GM18526 (cell line): ENCODE data around the gene KLRD1.

ENCODE experiments used
- POLR2A ChIP-seq: IDR thresholded peaks from 3 replicates; pipeline ENCODE4 v1.6.1; 2011; ENCODE audit not compliant: insufficient read length; ENCODE audit errors: extremely low read depth

KLRD1 gene, protein sequence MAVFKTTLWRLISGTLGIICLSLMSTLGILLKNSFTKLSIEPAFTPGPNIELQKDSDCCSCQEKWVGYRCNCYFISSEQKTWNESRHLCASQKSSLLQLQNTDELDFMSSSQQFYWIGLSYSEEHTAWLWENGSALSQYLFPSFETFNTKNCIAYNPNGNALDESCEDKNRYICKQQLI

DNA sequence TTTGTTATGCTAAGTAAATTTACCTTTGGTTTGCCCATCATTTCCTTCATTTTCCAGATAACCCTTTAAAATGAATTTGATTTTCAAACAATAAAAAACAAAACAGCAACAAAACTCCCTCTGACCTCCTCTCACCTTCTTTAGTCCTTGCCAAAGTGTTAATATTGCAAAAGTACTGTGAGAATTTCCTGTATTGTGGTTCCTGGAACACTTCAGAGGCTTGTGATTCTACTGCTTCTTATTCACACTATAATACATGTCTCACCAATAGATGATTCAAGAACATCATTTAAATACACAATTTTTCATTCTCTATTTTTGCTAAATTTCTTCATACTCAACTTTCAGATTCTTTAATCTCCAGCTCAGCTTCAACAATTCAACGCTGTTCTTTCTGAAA lies at the start of gene KLRD1:
Gene KLRD1 (plus strand): TSS at position 241 of the 400 bp plus-strand sequence. CDS start 208 bp downstream, outside the sequence.
- TF ChIP-seq POLR2A, result no peak

DNA sequence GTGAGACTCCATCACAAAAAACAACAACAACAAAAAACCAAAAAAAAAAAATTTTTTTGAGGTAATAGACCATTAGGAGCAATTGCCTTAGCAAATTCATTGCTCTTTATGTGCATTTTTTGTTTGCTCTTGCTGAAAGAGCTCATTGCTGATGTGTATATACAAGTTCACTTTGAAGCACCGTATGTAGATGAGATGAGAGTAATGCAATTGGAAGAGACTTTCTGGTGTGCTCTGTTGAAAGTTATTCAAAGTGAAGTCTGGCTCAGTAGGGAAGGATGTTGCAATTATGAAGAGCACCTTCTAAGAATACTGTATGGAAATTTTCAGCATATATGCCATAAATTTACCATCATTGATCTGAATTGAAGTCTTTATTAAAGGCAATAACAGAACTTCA lies 46.7 kb upstream of the KLRD1 start:
- TF ChIP-seq POLR2A, result no peak

DNA sequence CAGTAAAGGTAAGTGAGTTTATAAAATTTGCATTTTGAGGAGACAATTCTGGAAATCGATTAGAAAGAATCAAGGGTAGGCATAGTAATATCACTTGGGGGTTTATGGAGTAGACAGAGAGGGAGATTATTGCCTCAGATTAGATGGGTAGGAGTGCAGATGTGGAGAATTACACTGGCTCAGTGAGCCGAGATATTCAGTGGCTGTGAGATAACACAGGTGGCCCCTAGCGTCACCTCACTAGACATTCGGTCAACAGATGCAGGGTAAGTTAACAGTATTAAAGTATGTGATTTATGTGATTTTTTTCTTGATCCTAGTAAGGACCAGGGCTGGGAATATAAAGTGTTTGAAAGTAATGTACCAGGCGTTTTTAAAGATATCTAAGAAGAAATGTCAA lies 39.6 kb upstream of the KLRD1 start:
- TF ChIP-seq POLR2A, result no peak

DNA sequence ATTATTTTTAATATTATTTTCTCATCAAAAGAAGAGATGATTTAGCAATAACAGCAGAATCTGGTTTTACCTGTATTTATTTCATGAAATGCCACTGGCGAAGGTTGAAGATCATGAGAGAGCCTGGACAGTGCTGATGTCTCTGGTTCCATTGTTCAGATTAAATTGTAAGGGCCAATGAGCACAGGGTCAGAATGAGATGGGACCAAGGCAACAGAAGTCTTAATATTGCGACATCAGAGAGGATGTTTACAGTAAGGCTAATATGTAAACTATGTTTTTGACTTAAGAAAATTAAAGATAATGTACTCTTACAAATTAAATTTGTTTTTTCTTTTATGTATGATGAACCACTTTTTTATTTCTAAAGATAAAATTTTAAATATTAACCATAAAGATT lies 35.2 kb upstream of the KLRD1 start:
- TF ChIP-seq POLR2A, result no peak

DNA sequence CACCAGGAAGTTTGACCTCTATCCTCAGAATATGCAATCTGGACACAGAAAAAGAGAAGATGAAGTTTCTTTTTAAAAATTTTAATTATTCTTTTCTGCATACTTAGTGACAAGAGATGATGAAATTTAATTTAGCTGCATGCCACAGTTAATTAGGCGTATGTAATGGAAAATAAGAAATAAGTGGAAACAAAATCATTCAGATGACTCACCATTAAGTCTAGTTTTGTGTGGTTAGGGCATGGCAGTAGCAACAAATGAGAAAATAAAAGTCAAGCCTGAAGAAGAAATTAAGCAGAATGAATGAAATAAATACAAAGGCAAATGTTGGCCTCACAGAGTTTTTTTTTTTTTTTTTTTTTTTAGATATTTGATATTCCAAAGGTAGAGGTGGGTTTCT lies 30.9 kb upstream of the KLRD1 start:
- TF ChIP-seq POLR2A, result no peak

DNA sequence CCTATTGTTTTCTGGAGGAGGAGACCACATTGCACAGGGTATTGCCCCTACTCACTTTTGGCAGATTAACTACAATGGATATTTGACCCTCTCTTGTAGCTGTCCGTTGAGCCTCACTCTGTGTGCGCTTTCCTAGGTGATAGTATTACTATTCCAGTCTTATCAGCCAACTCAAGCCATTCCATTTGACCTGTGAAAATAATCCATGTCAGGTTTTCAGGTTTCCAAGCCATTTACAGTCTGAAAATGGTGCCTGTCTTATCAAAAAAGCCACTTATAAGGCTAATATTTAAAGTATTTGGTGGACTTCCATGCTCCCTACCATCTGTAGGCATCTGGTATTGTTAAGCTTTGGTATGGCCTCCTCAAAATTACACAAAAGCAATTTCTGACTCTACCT lies 29.6 kb upstream of the KLRD1 start:
- TF ChIP-seq POLR2A, result no peak

DNA sequence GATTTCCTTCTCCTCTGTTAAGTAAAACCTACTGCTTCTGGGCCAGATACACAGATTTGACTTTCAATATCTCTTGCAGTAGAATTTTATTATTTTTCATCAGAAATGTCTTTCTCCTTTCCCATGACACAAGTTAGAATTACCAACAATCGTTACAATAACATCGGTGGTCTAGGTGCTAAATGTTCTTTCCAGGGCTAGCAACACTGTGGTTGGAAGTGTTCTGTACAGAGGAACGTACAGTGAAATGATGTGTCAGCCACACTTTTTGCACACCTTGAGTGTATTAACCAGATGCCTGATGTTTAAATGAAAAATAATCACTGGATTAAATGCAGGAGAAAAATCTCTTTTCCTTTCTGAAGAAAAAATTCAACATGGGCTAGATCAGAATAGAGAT lies 27.7 kb upstream of the KLRD1 start:
- TF ChIP-seq POLR2A, result no peak

DNA sequence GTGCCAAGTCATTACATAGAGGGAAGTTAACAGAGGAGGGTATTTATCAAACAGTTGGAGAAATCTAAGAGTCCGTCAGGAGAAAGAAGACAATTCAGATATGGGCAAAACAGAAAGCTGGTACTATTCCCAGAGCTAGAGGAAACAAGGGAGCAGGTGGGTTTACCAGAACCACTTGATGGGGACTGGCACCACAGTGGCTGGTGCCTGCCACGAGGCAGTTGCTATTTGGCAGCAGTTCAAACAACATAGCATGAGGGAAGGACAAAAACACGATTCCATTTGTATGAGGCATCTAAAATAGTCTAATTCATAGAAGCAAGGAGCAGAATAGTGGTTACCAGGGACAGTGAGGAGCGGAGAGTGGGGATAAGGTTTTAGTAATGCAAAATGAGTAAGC lies 24.6 kb upstream of the KLRD1 start:
- no peak for TF ChIP-seq POLR2A

DNA sequence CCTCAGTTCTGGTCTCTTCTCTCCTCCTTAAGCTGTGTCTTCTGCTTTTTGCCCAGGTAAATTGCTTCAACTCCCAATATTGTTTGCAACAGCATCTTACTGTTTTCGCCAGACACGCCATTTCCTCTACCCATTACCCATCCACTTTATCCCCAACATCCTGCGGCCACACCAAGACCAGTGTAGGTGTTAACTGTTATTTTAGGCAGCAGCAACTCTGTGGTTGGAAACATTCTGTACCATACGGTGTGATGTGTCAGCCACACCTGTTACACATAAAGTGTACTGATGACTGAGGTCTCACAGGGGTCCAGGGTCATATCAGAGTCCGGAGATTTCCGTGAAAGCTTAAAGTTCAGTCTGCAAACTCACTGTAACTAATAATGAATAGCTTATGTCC lies 21.8 kb upstream of the KLRD1 start:
- TF ChIP-seq POLR2A, result no peak

DNA sequence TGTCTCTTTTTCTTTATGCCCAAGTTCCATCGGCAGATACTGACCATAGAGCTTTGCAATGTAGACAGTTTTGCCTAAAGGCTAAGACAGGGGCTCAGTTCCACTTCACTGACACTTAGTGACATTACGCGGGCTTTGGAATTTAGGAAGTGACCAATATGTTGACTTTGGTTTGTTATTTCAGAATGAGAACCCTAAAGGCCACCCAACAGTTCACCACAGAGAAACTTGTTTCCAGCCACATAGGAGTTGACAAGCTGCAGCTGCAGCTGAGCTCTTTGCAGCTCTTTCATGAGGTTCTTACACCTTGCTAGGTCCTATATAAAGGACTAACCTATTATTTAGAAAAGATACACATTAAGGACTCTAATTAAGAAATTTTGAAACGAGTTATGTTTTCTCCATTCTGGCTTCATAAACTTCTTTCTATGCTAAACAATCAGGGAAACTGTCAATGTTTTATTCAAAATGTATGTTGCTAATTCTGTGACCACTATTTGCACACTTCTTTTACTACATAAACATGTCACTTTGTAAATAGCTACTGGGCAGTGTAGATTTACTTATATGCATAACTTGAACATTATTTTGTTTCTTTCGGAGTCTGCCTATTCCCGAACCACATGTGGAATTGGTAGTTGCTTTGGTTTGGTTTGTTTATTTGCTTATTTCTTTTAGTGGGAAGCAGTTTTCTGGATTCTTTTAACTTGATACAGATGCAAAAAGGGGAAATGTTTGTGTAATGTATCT lies 18.5 kb upstream of the KLRD1 start:
- TF ChIP-seq POLR2A, result no peak

DNA sequence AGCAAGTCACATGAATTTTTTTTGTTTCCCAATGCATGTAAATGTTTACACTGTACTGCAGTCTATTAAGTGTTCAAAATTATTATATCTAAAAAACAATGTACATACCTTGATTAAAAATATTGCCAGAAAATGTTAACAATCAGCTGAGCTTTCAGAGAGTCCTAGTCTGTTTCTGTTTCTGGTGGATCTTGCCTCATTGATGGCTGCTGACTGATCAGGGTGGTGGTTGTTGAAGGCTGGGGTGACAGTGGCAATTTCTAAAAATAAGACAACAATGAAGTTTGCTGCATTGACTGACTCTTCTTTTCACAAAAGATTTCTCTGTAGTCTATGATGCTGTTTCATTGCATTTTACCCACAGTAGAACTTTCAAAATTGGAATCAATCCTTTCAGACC lies 16.6 kb upstream of the KLRD1 start:
- TF ChIP-seq POLR2A, result no peak

DNA sequence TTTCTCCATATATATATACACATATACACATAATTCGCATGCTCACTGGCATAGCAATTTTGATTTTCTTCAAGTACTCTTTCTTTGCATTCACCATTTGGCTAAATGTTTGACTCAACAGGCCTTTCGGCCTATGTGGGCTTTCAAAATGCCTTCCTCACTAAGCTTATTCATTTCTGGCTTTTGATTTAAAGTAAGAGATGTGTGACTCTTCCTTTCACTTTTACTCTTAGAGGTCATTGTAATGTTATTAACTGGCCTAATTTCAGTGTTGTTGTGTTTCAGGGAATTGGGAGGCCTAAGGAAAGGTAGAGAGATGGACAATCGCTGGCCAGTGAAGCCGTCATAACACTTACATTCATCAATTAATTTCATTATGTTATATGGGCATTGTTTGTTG lies 14.5 kb upstream of the KLRD1 start:
- no peak for TF ChIP-seq POLR2A

DNA sequence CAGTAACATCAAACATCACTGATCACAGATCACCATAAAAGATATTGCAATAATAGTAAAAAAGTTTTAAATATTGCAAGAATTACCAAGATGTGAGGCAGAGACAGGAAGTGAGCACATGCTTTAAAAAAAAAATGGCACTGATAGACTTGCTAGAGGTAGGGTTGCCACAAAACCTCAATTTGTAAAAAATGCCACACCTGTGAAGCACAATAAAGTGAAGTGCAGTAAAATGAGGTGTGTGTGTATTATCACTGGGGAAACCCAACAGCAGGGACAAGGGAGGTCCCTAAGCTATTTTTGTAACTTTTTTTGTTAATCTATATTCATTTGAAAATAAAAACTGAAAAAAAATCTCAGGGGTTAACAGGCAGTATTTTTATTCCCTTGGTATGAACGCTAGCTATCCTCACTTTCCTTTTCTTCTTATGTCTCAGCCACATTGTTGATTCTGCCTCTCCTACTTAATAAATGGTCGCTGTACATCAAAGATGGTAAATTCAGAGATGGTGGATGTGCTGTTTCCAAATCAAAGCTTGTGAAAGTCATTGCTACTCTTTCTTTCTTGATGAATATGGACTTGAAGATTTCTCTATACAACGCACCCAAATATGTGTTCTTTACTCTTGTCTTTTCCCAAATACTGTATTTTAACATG lies 14.0 kb upstream of the KLRD1 start:
- TF ChIP-seq POLR2A, result no peak

DNA sequence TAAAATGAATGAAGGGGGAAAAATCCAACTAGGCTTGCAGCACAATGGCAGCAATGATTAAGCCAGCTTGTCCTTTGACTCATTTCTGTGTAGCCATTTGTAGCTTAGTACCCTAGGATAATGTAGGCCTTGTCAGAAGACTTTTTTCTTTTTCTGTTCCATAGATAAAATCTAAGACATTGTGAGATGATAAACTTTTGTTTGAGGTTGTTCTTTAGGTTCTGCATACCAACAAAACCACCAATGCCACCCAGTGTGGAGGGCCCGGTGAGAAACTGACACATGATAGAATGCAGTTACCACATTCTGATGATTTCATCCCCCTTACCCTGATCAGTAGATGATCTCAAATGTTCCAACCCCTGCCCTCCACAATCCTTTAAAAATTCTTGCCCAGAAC lies 6.6 kb upstream of the KLRD1 start:
- TF ChIP-seq POLR2A, result no peak

DNA sequence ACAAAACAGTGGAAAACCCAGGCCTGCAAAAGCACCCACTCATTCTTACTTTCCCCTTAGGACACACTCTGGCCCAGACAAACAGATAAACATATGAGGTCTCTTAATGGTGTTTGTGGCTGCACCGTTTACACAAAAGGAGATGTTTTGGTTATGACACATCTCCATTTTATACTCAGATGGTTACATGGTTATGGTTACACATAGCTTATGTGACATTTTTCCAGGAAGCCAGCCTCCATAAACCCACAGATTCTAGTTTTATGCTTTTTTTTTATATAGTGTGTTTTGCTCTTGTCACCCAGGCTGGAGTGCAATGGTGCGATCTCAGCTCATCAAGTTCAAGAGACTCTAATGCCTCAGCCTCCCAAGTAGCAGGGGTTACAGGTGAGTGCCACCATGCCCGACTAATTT lies 3.5 kb upstream of the KLRD1 start:
- no peak for TF ChIP-seq POLR2A

DNA sequence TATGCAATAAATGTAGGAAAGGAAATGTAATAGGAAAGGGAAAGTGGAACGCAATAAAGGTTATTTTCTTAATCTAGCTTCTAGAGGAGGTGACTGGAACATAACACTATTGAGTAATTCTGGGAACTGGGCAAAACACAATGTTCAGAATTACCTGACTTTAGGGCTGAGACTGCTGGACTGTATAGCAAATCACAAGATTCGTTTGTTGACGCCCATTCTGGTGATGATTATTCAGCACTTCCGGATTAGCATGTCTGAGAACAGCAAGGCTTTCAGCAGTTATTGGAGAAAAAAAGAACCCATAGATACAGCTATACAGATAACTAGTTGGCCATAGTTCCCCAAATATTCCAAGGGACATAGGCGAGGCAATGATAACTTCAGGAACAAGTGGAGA lies 2.3 kb upstream of the KLRD1 start:
- TF ChIP-seq POLR2A, result no peak
